K562 (cell line): ENCODE data around the gene KDM2A. TPM values are rescaled to one million over a fixed set of nuclear protein-coding genes. Genes with fewer than 3 reads are reported as not detected.

Experiments
- ATAC-seq: fragments of 200-7000 bp; cut with Tn5 transposase; 3 replicates; pipeline ENCODE4 v1.9.1; 2020; ENCODE audit warnings: moderate library complexity
- BruUV-seq: library from RNA; stranded (reverse); fragments of 400-500 nt; replicated peaks from 2 replicates; lab custom pipeline; 2021; lab: Mats Ljungman, UMichigan
- CTCF ChIA-PET: fragments of 300-600 bp; formaldehyde crosslinking; extraction: SDS; loops from one replicate; lab custom pipeline; 2021; ENCODE audit warnings: low intra/inter-chr PET ratio; lab: Yijun Ruan, JAX
- POLR2A ChIA-PET: fragments of 300-600, 350-650 bp; sonication (Branson Sonifier 250); formaldehyde crosslinking; extraction: SDS; loops from one replicate; lab custom pipeline; 2021; ENCODE audit warnings: antibody characterized with exemption, inconsistent platforms; lab: Yijun Ruan, JAX
- DNase-seq, 4 experiments: peaks; one replicate each; pipeline versions ENCODE4 v3.0.0 to v3.0.0-alpha.2; 2011 to 2018; ENCODE audit warnings: low spot score in 3 of 4, mixed read lengths in 3 of 4; ENCODE audit errors: extremely low read depth in 1 of 4
- FAIRE-seq: peaks from 2 replicates; lab custom pipeline; 2011; peaks lifted over from hg19 to GRCh38; lab: Jason Lieb, UNC
- H2AFZ ChIP-seq: 2 replicates; pipeline ENCODE4 v1.6.0; 2011; ENCODE audit warnings: low read depth, low read length, control low read depth, inconsistent platforms
- H3K27ac ChIP-seq: fragments of 200-600 bp; 3 replicates; pipeline ENCODE4 v1.8.0; 2011; ENCODE audit warnings: low read depth, mild to moderate bottlenecking, control low read depth, inconsistent platforms, low read length, moderate library complexity, mixed read lengths; ENCODE audit errors: extremely low read depth
- H3K27me3 ChIP-seq, 2 experiments: fragments of 300-600 bp in 1 of 2; 2 replicates in 1 of 2; 3 replicates in 1 of 2; pipeline versions ENCODE4 v1.6.0 to v1.8.0; 2011; ENCODE audit warnings: inconsistent platforms in 2 of 2, low read length in 2 of 2, mild to moderate bottlenecking in 1 of 2, mixed read lengths in 1 of 2, moderate library complexity in 1 of 2; ENCODE audit not compliant: control insufficient read depth in 2 of 2, insufficient read depth in 2 of 2
- H3K36me3 ChIP-seq: fragments of 300-600 bp; 3 replicates; pipeline ENCODE4 v1.8.0; 2011; ENCODE audit warnings: mild to moderate bottlenecking, low read length, inconsistent platforms; ENCODE audit not compliant: control insufficient read depth, insufficient read depth
- H3K4me1 ChIP-seq, 2 experiments: fragments of 200-600 bp in 1 of 2; replicated peaks in 1 of 2; 2 replicates in 1 of 2; 3 replicates in 1 of 2; pipeline versions ENCODE4 v1.5.1 to v1.8.0; 2011; ENCODE audit warnings: inconsistent platforms in 2 of 2, low read length in 2 of 2, mild to moderate bottlenecking in 1 of 2, mixed read lengths in 1 of 2, moderate library complexity in 1 of 2; ENCODE audit not compliant: control insufficient read depth in 2 of 2, insufficient read depth in 2 of 2
- H3K4me2 ChIP-seq: 2 replicates; pipeline ENCODE4 v1.6.1; 2011; ENCODE audit warnings: low read length, control low read depth, inconsistent platforms, mixed read lengths; ENCODE audit not compliant: insufficient read depth
- H3K4me3 ChIP-seq: fragments of 200-600 bp; sonication (generic), shearing (Covaris generic); 2 replicates; pipeline ENCODE4 v1.5.1; 2016; ENCODE audit warnings: control low read depth, inconsistent platforms
- H3K79me2 ChIP-seq: fragments of 200-600 bp; 3 replicates; pipeline ENCODE4 v1.8.0; 2011; ENCODE audit warnings: low read length, inconsistent platforms; ENCODE audit not compliant: control insufficient read depth, insufficient read depth
- H3K9ac ChIP-seq, 2 experiments: 2 replicates each; pipeline versions ENCODE4 v1.6.0 to v1.6.1; 2011; ENCODE audit warnings: low read depth in 2 of 2, low read length in 2 of 2, control low read depth in 1 of 2, inconsistent platforms in 1 of 2, mild to moderate bottlenecking in 1 of 2, mixed read lengths in 1 of 2; ENCODE audit not compliant: insufficient read depth in 1 of 2
- H3K9me1 ChIP-seq: one replicate; pipeline ENCODE4 v1.6.0; 2011; ENCODE audit warnings: inconsistent platforms, mild to moderate bottlenecking, low read length, moderate library complexity; ENCODE audit not compliant: control insufficient read depth, insufficient read depth
- H3K9me3 ChIP-seq: replicated peaks from 2 replicates; pipeline ENCODE4 v1.5.1; 2011; ENCODE audit warnings: low read depth, low read length, inconsistent platforms; ENCODE audit not compliant: control insufficient read depth, insufficient read depth
- H4K20me1 ChIP-seq: replicated peaks from 2 replicates; pipeline ENCODE4 v1.6.1; 2011; ENCODE audit warnings: low read length, inconsistent platforms, mixed read lengths; ENCODE audit not compliant: control insufficient read depth, insufficient read depth
- BRCA1 ChIP-seq, 2 experiments: fragments of 450-650 bp in 1 of 2; sonication (generic) in 1 of 2; formaldehyde crosslinking in 1 of 2; IDR thresholded peaks; 2 replicates each; pipeline versions ENCODE4 v1.5.0 to v1.6.1; 2017 to 2020; ENCODE audit warnings: mild to moderate bottlenecking in 1 of 2, missing genetic modification reagents in 1 of 2
- CEBPB ChIP-seq: fragments of 450-650 bp; IDR thresholded peaks from 2 replicates; pipeline ENCODE4 v1.6.1; 2016; ENCODE audit warnings: missing genetic modification characterization, missing compliant biosample characterization
- DIDO1 ChIP-seq: fragments of 450-650 bp; IDR thresholded peaks from 2 replicates; pipeline ENCODE4 v1.6.1; 2016; ENCODE audit warnings: low read depth, missing biosample characterization, missing genetic modification characterization
- FOXJ2 ChIP-seq: fragments of 200-800 bp; sonication (Bioruptor generic); IDR thresholded peaks from 2 replicates; pipeline ENCODE4 v1.6.1; 2016; ENCODE audit warnings: missing genetic modification characterization, missing compliant biosample characterization
- GTF2A2 ChIP-seq: IDR thresholded peaks from 2 replicates; pipeline ENCODE4 v1.6.1; 2016; ENCODE audit warnings: mild to moderate bottlenecking, missing genetic modification characterization, missing compliant biosample characterization
- GTF2F1 ChIP-seq: IDR thresholded peaks from 2 replicates; pipeline ENCODE4 v1.6.1; 2011; ENCODE audit warnings: low read depth, low read length, improper control_type of control experiment
- MTA1 ChIP-seq: fragments of 450-650 bp; IDR thresholded peaks from 2 replicates; pipeline ENCODE4 v1.6.1; 2017; ENCODE audit warnings: borderline replicate concordance
- NRF1 ChIP-seq, 2 experiments: fragments of 450-650 bp; IDR thresholded peaks in 1 of 2; conservative IDR thresholded peaks in 1 of 2; 2 replicates each; pipeline ENCODE4 v1.6.1; 2014; ENCODE audit warnings: mild to moderate bottlenecking in 2 of 2
- POLR2G ChIP-seq: fragments of 200-400 bp; formaldehyde crosslinking; IDR thresholded peaks from 2 replicates; pipeline ENCODE4 v1.6.1; 2017; ENCODE audit warnings: low read depth, mild to moderate bottlenecking, antibody characterized with exemption, low read length, moderate library complexity
- PPARD ChIP-seq: fragments of 250-450 bp; sonication (Bioruptor Pico); IDR thresholded peaks from 2 replicates; pipeline ENCODE4 v1.8.0; 2022; ENCODE audit warnings: inconsistent platforms, mild to moderate bottlenecking, moderate library complexity
- RBFOX2 ChIP-seq: fragments of 200-400 bp; formaldehyde crosslinking; IDR thresholded peaks from 2 replicates; pipeline ENCODE4 v1.6.1; 2017; ENCODE audit warnings: low read depth, mild to moderate bottlenecking, low read length, moderate library complexity
- RFX7 ChIP-seq: fragments of 250-450 bp; sonication (Bioruptor Pico); IDR thresholded peaks from 2 replicates; pipeline ENCODE4 v1.5.1; 2021; ENCODE audit warnings: mild to moderate bottlenecking
- ZFP36 ChIP-seq: fragments of 150-350 bp; IDR thresholded peaks from 2 replicates; pipeline ENCODE4 v1.6.1; 2018; ENCODE audit warnings: low read length, low read depth; ENCODE audit not compliant: partially characterized antibody
- ZNF311 ChIP-seq: fragments of 250-450 bp; sonication (Bioruptor Pico); IDR thresholded peaks from 2 replicates; pipeline ENCODE4 v1.4.0; 2020; ENCODE audit warnings: mild to moderate bottlenecking, moderate library complexity
- WGBS: fragments of 100-300 bp; shearing (Covaris generic); methylation state at CpG from one replicate; pipeline ENCODE4 v1.1.6; 2016; ENCODE audit warnings: low coverage, mixed read lengths; ENCODE audit not compliant: insufficient coverage; ENCODE audit errors: missing lambda C conversion rate; 5-methylcytosine and 5-hydroxymethylcytosine counted together
- in situ Hi-C: fragments of 300-500 bp; cut with MboI; formaldehyde crosslinking; loops from 4 replicates; pipeline ENCODE4 v1.15.0; 2018; ENCODE audit warnings: inconsistent platforms, mixed read lengths
- intact Hi-C: fragments of 100-400 bp; cut with micrococcal nuclease; formaldehyde crosslinking; loops from 2 replicates; pipeline ENCODE4 v1.14.2; 2022
- polyA plus RNA-seq, 8 experiments: library from polyadenylated mRNA; depleted of rRNA in 4 of 8; stranded (reverse) in 5 of 8; unstranded in 3 of 8; fragments of >200 nt; fragmentation: Nextera tagmentation in 2 of 8; fragmentation: Illumina TruSeq in 1 of 8; extraction: Ambion mirVana in 2 of 8; extraction: Trizol in 1 of 8; gene quantifications; 2 replicates each; pipeline versions ENCODE4 v1.2.1 to v1.2.3, GENCODE V29; 2011 to 2014; ENCODE audit warnings: inconsistent platforms in 1 of 8, missing spikeins in 1 of 8
- total RNA-seq, 7 experiments: library from RNA; depleted of rRNA in 6 of 7; stranded (reverse); fragments of >200 nt in 6 of 7; fragmentation: Illumina TruSeq in 2 of 7; extraction: Trizol in 2 of 7; gene quantifications; 2 replicates each; pipeline versions ENCODE4 v1.2.1 to v1.2.3, GENCODE V29; 2011 to 2021; ENCODE audit warnings: low replicate concordance in 1 of 7
- TF ChIP-seq, protein P1 (sequence below): fragments of 250-450 bp; sonication (Bioruptor Pico); IDR thresholded peaks from 2 replicates; pipeline ENCODE4 v1.4.0; 2020; ENCODE audit warnings: mild to moderate bottlenecking, moderate library complexity

KDM2A gene
- total and polyA plus RNA-seq, 9 of the 15 experiments (the other 6 are each of a cell fraction or from before 2014, with no cell fraction given): 5.0 to 39.3 (median 21.3) TPM

DNA sequence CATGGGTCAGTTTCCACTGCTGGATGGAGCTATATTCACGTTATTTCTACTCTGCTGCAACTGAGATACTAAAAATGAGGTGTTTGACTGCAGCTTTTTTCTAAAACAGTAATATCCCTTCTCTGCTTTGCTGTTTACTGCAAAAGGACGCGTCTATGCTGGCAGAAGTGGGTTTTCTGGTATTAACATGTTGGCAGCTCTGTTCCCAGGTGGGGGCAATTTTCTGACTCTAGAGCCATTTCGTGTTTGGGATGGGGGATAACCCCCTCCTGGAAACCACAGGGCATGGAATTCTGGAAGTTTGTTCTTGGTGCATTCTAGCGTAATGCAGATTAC is 152.1 kb downstream of the KDM2A start (continued):
- TF ChIP-seq ZFP36: no peak
- no peak for TF ChIP-seq RFX7 (CRISPR knock-in tag)
- no peak for TF ChIP-seq PPARD (CRISPR knock-in tag)
- TF ChIP-seq GTF2A2 (tag): no peak
- no peak for TF ChIP-seq BRCA1 (IDR thresholded peaks at IDR 0.05)
- no peak for TF ChIP-seq BRCA1 (CRISPR knock-in tag; IDR thresholded peaks at IDR 0.05)
- no peak for TF ChIP-seq DIDO1 (tag)
- no peak for TF ChIP-seq GTF2F1

- in situ Hi-C loops (no loop called here), intact Hi-C loops (no loop called here)
- no peak overlapping the region for H3K4me3 ChIP-seq
- ChIA-PET POLR2A (interaction anchor here (0.6 to 1.7 kb wide), 5 partner anchors 9 to 243 kb away, joined by 3 to 11 read pairs (median 4); no protein-coding TSS in a partner anchor), CTCF (no interaction called here)
- 91% methylated on average over 16 of the region's 19 CpGs for WGBS
- ATAC-seq (no peak), FAIRE-seq (no peak), DNase-seq (no peak)
- H3K27ac ChIP-seq: no peak overlapping the region
- peaks cover 98% of the 10 kb centered on the region for H3K79me2 ChIP-seq
- H3K9me3 ChIP-seq: no peaks in the 10 kb centered on the region
- peak; percentile 39; the same call in 1 of the 2 replicates for TF ChIP-seq POLR2G
- no peak for TF ChIP-seq NRF1 (conservative IDR thresholded peaks at IDR 0.05 in 1 of 2, IDR thresholded peaks at IDR 0.05 in 1 of 2)
- no peak for TF ChIP-seq CEBPB (tag)
- TF ChIP-seq, protein P1, sequence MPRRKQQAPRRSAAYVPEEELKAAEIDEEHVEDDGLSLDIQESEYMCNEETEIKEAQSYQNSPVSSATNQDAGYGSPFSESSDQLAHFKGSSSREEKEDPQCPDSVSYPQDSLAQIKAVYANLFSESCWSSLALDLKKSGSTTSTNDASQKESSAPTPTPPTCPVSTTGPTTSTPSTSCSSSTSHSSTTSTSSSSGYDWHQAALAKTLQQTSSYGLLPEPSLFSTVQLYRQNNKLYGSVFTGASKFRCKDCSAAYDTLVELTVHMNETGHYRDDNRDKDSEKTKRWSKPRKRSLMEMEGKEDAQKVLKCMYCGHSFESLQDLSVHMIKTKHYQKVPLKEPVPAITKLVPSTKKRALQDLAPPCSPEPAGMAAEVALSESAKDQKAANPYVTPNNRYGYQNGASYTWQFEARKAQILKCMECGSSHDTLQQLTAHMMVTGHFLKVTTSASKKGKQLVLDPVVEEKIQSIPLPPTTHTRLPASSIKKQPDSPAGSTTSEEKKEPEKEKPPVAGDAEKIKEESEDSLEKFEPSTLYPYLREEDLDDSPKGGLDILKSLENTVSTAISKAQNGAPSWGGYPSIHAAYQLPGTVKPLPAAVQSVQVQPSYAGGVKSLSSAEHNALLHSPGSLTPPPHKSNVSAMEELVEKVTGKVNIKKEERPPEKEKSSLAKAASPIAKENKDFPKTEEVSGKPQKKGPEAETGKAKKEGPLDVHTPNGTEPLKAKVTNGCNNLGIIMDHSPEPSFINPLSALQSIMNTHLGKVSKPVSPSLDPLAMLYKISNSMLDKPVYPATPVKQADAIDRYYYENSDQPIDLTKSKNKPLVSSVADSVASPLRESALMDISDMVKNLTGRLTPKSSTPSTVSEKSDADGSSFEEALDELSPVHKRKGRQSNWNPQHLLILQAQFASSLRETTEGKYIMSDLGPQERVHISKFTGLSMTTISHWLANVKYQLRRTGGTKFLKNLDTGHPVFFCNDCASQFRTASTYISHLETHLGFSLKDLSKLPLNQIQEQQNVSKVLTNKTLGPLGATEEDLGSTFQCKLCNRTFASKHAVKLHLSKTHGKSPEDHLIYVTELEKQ: no peak
- peak; percentile 66 for TF ChIP-seq RBFOX2
- TF ChIP-seq MTA1: no peak
- no peak for TF ChIP-seq ZNF311 (CRISPR knock-in tag)
- TF ChIP-seq FOXJ2 (tag): no peak
- H3K9me1 ChIP-seq: peaks cover 7% of the 10 kb centered on the region
- peaks cover 20% of the 10 kb centered on the region; the same call in 1 of the 2 replicates for H4K20me1 ChIP-seq
- peaks cover 41 to 90% of the 10 kb centered on the region in 2 experiments for H3K4me1 ChIP-seq
- peak overlapping the region in 1 of 2 experiments; percentile 70; a peak in 1 of 4 replicates for H3K9ac ChIP-seq
- H2AFZ ChIP-seq: no peak overlapping the region
- no TSS peak for BruUV-seq
- H3K27me3 ChIP-seq: no peaks in the 10 kb centered on the region
- H3K4me2 ChIP-seq: no peak overlapping the region
- peaks cover 84% of the 10 kb centered on the region; the same call in 2 of the 3 replicates for H3K36me3 ChIP-seq
Measured at GRCh38 chr11:67271541-67272284, 152.7 kb downstream of the KDM2A start.
